ENCODE data around the gene PVALEF.
A peak's percentile ranks its signal among the peaks of the same experiment; 100 is the strongest.

The PVALEF gene

GRCh38 chr17:81191646-81192045 lies 26.3 kb downstream of the PVALEF start:
- no peak for DNase-seq (ENCODE audit: low spot score)
- in situ Hi-C loops (cut with MboI; ENCODE audit: low pct_unique_long_range_greater_than_20kb, low sequenced_read_pairs, unreplicated experiment), result no loop called here
- TF ChIP-seq, protein P1, sequence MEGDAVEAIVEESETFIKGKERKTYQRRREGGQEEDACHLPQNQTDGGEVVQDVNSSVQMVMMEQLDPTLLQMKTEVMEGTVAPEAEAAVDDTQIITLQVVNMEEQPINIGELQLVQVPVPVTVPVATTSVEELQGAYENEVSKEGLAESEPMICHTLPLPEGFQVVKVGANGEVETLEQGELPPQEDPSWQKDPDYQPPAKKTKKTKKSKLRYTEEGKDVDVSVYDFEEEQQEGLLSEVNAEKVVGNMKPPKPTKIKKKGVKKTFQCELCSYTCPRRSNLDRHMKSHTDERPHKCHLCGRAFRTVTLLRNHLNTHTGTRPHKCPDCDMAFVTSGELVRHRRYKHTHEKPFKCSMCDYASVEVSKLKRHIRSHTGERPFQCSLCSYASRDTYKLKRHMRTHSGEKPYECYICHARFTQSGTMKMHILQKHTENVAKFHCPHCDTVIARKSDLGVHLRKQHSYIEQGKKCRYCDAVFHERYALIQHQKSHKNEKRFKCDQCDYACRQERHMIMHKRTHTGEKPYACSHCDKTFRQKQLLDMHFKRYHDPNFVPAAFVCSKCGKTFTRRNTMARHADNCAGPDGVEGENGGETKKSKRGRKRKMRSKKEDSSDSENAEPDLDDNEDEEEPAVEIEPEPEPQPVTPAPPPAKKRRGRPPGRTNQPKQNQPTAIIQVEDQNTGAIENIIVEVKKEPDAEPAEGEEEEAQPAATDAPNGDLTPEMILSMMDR (IDR thresholded peaks at IDR 0.05; ENCODE audit: extremely low read depth, insufficient read depth, missing control alignments), result no peak

- DNase-seq (ENCODE audit: low spot score), result peak; percentile 39
- TF ChIP-seq, protein P1 (IDR thresholded peaks at IDR 0.05; ENCODE audit: extremely low read depth, insufficient read depth, missing control alignments), result no peak
- in situ Hi-C loops (cut with MboI; ENCODE audit: low pct_unique_long_range_greater_than_20kb, low sequenced_read_pairs, unreplicated experiment), result no loop called here
Measured at GRCh38 chr17:81192386-81193050, 27.2 kb downstream of the PVALEF start.

- in situ Hi-C loops (cut with MboI; ENCODE audit: low pct_unique_long_range_greater_than_20kb, low sequenced_read_pairs, unreplicated experiment), result no loop called here
Measured at GRCh38 chr17:81193051-81193410, 27.7 kb downstream of the PVALEF start.

GRCh38 chr17:81193470-81194224 lies 28.3 kb downstream of the PVALEF start:
- DNase-seq (ENCODE audit: low spot score), result peak; percentile 78
- TF ChIP-seq, protein P1 (IDR thresholded peaks at IDR 0.05; ENCODE audit: extremely low read depth, insufficient read depth, missing control alignments), result no peak
- in situ Hi-C loops (cut with MboI; ENCODE audit: low pct_unique_long_range_greater_than_20kb, low sequenced_read_pairs, unreplicated experiment), result no loop called here

More at GRCh38 chr17:81193051-81193410, 27.7 kb downstream of the PVALEF start:
- TF ChIP-seq, protein P1 (IDR thresholded peaks at IDR 0.05; ENCODE audit: extremely low read depth, insufficient read depth, missing control alignments), result no peak
- peak; percentile 45 for DNase-seq (ENCODE audit: low spot score)

- in situ Hi-C loops (cut with MboI; ENCODE audit: low pct_unique_long_range_greater_than_20kb, low sequenced_read_pairs, unreplicated experiment), result no loop called here
- no peak for DNase-seq (ENCODE audit: low spot score)
- TF ChIP-seq, protein P1 (IDR thresholded peaks at IDR 0.05; ENCODE audit: extremely low read depth, insufficient read depth, missing control alignments), result no peak
Measured at GRCh38 chr17:81194225-81194760, 29.0 kb downstream of the PVALEF start.

GRCh38 chr17:81194941-81195901 lies 29.9 kb downstream of the PVALEF start:
- TF ChIP-seq, protein P1 (IDR thresholded peaks at IDR 0.05; ENCODE audit: extremely low read depth, insufficient read depth, missing control alignments), result no peak
- DNase-seq (ENCODE audit: low spot score), result no peak
- in situ Hi-C loops (cut with MboI; ENCODE audit: low pct_unique_long_range_greater_than_20kb, low sequenced_read_pairs, unreplicated experiment), result no loop called here
